WTC11 (cell line): ENCODE data around the gene DHX58. TPM values are rescaled to one million over a fixed set of nuclear protein-coding genes. Genes with fewer than 3 reads are reported as not detected.
A peak's percentile ranks its signal among the peaks of the same experiment; 100 is the strongest.

Experiments
- ATAC-seq: fragments of 200-7000 bp; cut with Tn5 transposase; 2 replicates; pipeline ENCODE4 v1.10.0; 2021; ENCODE audit warnings: mild to moderate bottlenecking, moderate library complexity
- CTCF ChIA-PET: fragments of 300-600 bp; sonication (Branson Sonifier 250); formaldehyde crosslinking; loops from one replicate; lab custom pipeline; 2021; ENCODE audit warnings: antibody characterized with exemption; lab: Charles Lee
- POLR2A ChIA-PET: fragments of 350-600 bp; sonication (Branson Sonifier 250); formaldehyde crosslinking; loops from one replicate; lab custom pipeline; 2021; ENCODE audit warnings: antibody characterized with exemption; lab: Charles Lee
- DNase-seq: peaks from one replicate; pipeline ENCODE4 v3.0.0; 2021; ENCODE audit warnings: low spot score
- H3K27ac Mint-ChIP-seq: 2 replicates; pipeline ENCODE4 v1.8.0; 2021; ENCODE audit warnings: mixed read lengths
- H3K27me3 Mint-ChIP-seq: 2 replicates; pipeline ENCODE4 v1.8.0; 2021; ENCODE audit warnings: low read depth, mild to moderate bottlenecking, moderate library complexity, mixed read lengths
- H3K36me3 Mint-ChIP-seq: 2 replicates; pipeline ENCODE4 v1.8.0; 2021; ENCODE audit warnings: mixed read lengths
- H3K4me1 Mint-ChIP-seq: 2 replicates; pipeline ENCODE4 v1.8.0; 2022; ENCODE audit warnings: mixed read lengths
- H3K4me3 Mint-ChIP-seq: 2 replicates; pipeline ENCODE4 v1.8.0; 2021; ENCODE audit warnings: mild to moderate bottlenecking, moderate library complexity, mixed read lengths
- H3K9me3 Mint-ChIP-seq: 2 replicates; pipeline ENCODE4 v1.8.0; 2021; ENCODE audit warnings: mixed read lengths
- AR ChIP-seq: fragments of 250-450 bp; sonication (Bioruptor Pico); IDR thresholded peaks from 2 replicates; pipeline ENCODE4 v1.9.0; 2021; ENCODE audit warnings: mild to moderate bottlenecking
- CBFB ChIP-seq: sonication (generic); formaldehyde crosslinking; IDR thresholded peaks from 2 replicates; pipeline ENCODE4 v1.8.1; 2022; ENCODE audit warnings: mild to moderate bottlenecking, low read depth, missing genetic modification reagents
- E2F4 ChIP-seq: sonication (generic); formaldehyde crosslinking; IDR thresholded peaks from 2 replicates; pipeline ENCODE4 v1.8.1; 2022; ENCODE audit warnings: low read depth, mild to moderate bottlenecking, moderate library complexity, missing genetic modification reagents, borderline replicate concordance
- E2F5 ChIP-seq: sonication (generic); formaldehyde crosslinking; IDR thresholded peaks from 2 replicates; pipeline ENCODE4 v1.8.1; 2022; ENCODE audit warnings: mild to moderate bottlenecking, moderate library complexity, missing genetic modification reagents
- ETV6 ChIP-seq: sonication (generic); formaldehyde crosslinking; IDR thresholded peaks from 2 replicates; pipeline ENCODE4 v1.8.1; 2022; ENCODE audit warnings: mild to moderate bottlenecking, missing genetic modification reagents
- FOXK1 ChIP-seq: sonication (generic); formaldehyde crosslinking; IDR thresholded peaks from 2 replicates; pipeline ENCODE4 v1.8.0; 2022; ENCODE audit warnings: mild to moderate bottlenecking, moderate library complexity, missing genetic modification reagents
- GABPB1 ChIP-seq: sonication (generic); formaldehyde crosslinking; IDR thresholded peaks from 2 replicates; pipeline ENCODE4 v1.8.1; 2023; ENCODE audit warnings: mild to moderate bottlenecking, missing genetic modification reagents
- IRF1 ChIP-seq: sonication (generic); formaldehyde crosslinking; IDR thresholded peaks from 2 replicates; pipeline ENCODE4 v1.8.0; 2023; ENCODE audit warnings: missing genetic modification reagents
- IRF2 ChIP-seq: sonication (generic); formaldehyde crosslinking; IDR thresholded peaks from 2 replicates; pipeline ENCODE4 v1.8.0; 2022; ENCODE audit warnings: low read depth, missing genetic modification reagents, borderline replicate concordance
- NR1H2 ChIP-seq: sonication (generic); formaldehyde crosslinking; IDR thresholded peaks from 2 replicates; pipeline ENCODE4 v1.9.0; 2021; ENCODE audit warnings: mild to moderate bottlenecking, moderate library complexity, missing genetic modification reagents
- RELA ChIP-seq: sonication (generic); formaldehyde crosslinking; IDR thresholded peaks from 2 replicates; pipeline ENCODE4 v1.8.1; 2022; ENCODE audit warnings: missing genetic modification reagents, mild to moderate bottlenecking, borderline replicate concordance
- STAT6 ChIP-seq: sonication (generic); formaldehyde crosslinking; conservative IDR thresholded peaks from 2 replicates; pipeline ENCODE4 v1.8.1; 2023; ENCODE audit warnings: mild to moderate bottlenecking, low read depth, missing genetic modification reagents, moderate library complexity
- TEAD4 ChIP-seq: sonication (generic); formaldehyde crosslinking; IDR thresholded peaks from 2 replicates; pipeline ENCODE4 v1.8.0; 2022; ENCODE audit warnings: mild to moderate bottlenecking, missing genetic modification reagents
- ZNF138 ChIP-seq: sonication (generic); formaldehyde crosslinking; conservative IDR thresholded peaks from 2 replicates; pipeline ENCODE4 v1.8.1; 2022; ENCODE audit warnings: mild to moderate bottlenecking, moderate library complexity, missing genetic modification reagents
- ZNF281 ChIP-seq: sonication (generic); formaldehyde crosslinking; IDR thresholded peaks from 2 replicates; pipeline ENCODE4 v1.8.0; 2023; ENCODE audit warnings: mild to moderate bottlenecking, missing genetic modification reagents
- ZNF317 ChIP-seq: sonication (generic); formaldehyde crosslinking; IDR thresholded peaks from 2 replicates; pipeline ENCODE4 v1.8.1; 2023; ENCODE audit warnings: low read depth, mild to moderate bottlenecking, moderate library complexity, missing genetic modification reagents, borderline replicate concordance
- ZNF423 ChIP-seq: fragments of 250-450 bp; sonication (Bioruptor Pico); IDR thresholded peaks from 2 replicates; pipeline ENCODE4 v2.1.2; 2022; ENCODE audit warnings: mild to moderate bottlenecking, moderate library complexity
- ZNF425 ChIP-seq: fragments of 250-450 bp; sonication (Bioruptor Pico); conservative IDR thresholded peaks from 2 replicates; pipeline ENCODE4 v1.9.0; 2021; ENCODE audit warnings: mild to moderate bottlenecking
- total RNA-seq: library from RNA; stranded (reverse); gene quantifications from 3 replicates; pipeline ENCODE4 v1.2.3, GENCODE V29; 2021

DHX58 gene
- total RNA-seq, 1 experiment from 2014 or later, result 6.3 TPM

- H3K4me1 Mint-ChIP-seq, result peaks cover 31% of the 10 kb centered on the region
- DNase-seq, result no peak
- CTCF ChIA-PET, result interaction anchor here (0.5 to 4.5 kb wide), 34 partner anchors 10 to 1141 kb away, joined by 3 to 54 read pairs (median 6); partner anchors contain the start of genes CNP, DNAJC7, KCNH4 and NKIRAS2
- POLR2A ChIA-PET, result interaction anchor here (0.5 to 1.4 kb wide), 8 partner anchors 12 to 629 kb away, joined by 3 to 6 read pairs (median 4); partner anchors contain the start of genes DNAJC7, KCNH4 and NKIRAS2
- H3K27me3 Mint-ChIP-seq, result no peaks in the 10 kb centered on the region
- TF ChIP-seq RELA (CRISPR knock-in tag), result no peak
- no peak for TF ChIP-seq IRF1
- TF ChIP-seq FOXK1 (CRISPR knock-in tag), result no peak
- TF ChIP-seq E2F4 (CRISPR knock-in tag), result no peak
- TF ChIP-seq ZNF425 (CRISPR knock-in tag), result no peak
- TF ChIP-seq, all 79 proteins: peak for 0
- no peak overlapping the region for H3K27ac Mint-ChIP-seq
- no peaks in the 10 kb centered on the region for H3K9me3 Mint-ChIP-seq
- H3K4me3 Mint-ChIP-seq, result peak overlapping the region; percentile 59
- ATAC-seq, result no peak
- peaks cover 23% of the 10 kb centered on the region for H3K36me3 Mint-ChIP-seq
These were observed 7.8 kb upstream of the DHX58 start for GRCh38 chr17:42120161-42120769.

GRCh38 chr17:42119301-42119700, 6.8 kb upstream of the DHX58 start:
- ChIA-PET POLR2A (interaction anchor here (0.5 kb wide), 1 partner anchor 158 kb away, joined by 3 read pairs; no protein-coding TSS in a partner anchor), CTCF (interaction anchor here (0.6 to 4.5 kb wide), 12 partner anchors 11 to 408 kb away, joined by 3 to 54 read pairs (median 4); partner anchors contain the start of genes KCNH4 and NKIRAS2)
- ATAC-seq, result no peak
- H3K27ac Mint-ChIP-seq, result no peak overlapping the region
- no peaks in the 10 kb centered on the region for H3K9me3 Mint-ChIP-seq
- H3K4me1 Mint-ChIP-seq, result peaks cover 31% of the 10 kb centered on the region
- H3K27me3 Mint-ChIP-seq, result no peaks in the 10 kb centered on the region
- no peak overlapping the region for H3K4me3 Mint-ChIP-seq
- DNase-seq, result no peak
- peaks cover 25% of the 10 kb centered on the region for H3K36me3 Mint-ChIP-seq
- TF ChIP-seq ZNF138 (CRISPR knock-in tag), result no peak
- no peak for TF ChIP-seq CBFB (CRISPR knock-in tag)
- no peak for TF ChIP-seq STAT6 (CRISPR knock-in tag)
- no peak for TF ChIP-seq NR1H2 (CRISPR knock-in tag)
- no peak for TF ChIP-seq TEAD4 (CRISPR knock-in tag)
- TF ChIP-seq ZNF423 (CRISPR knock-in tag), result no peak
- no peak for TF ChIP-seq GABPB1
- no peak for TF ChIP-seq ETV6
- TF ChIP-seq ZNF317 (CRISPR knock-in tag), result no peak
- no peak for TF ChIP-seq AR (CRISPR knock-in tag)
- TF ChIP-seq E2F5 (CRISPR knock-in tag), result no peak
- TF ChIP-seq ZNF281 (CRISPR knock-in tag), result no peak
- no peak for TF ChIP-seq IRF2 (CRISPR knock-in tag)
